NCI-H82 treated with DMSO at 0.1 percent for 48 hours (cell line): ENCODE results near the gene PILRA.

Source experiments
- DNase-seq: peaks from one replicate; lab custom pipeline; 2025; ENCODE audit not compliant: unreplicated experiment; lab: John Stamatoyannopoulos, UW

PILRA gene

GRCh38 chr7:100407285-100408180 is 34.2 kb downstream of the PILRA start:
- DNase-seq: peak; percentile 58

GRCh38 chr7:100411101-100411500 is 37.8 kb downstream of the PILRA start:
- DNase-seq: no peak

GRCh38 chr7:100413346-100413745 is 40.1 kb downstream of the PILRA start:
- DNase-seq: no peak

GRCh38 chr7:100413889-100414288 is 40.6 kb downstream of the PILRA start:
- no peak for DNase-seq

GRCh38 chr7:100415448-100415847 is 42.2 kb downstream of the PILRA start:
- DNase-seq: no peak

GRCh38 chr7:100418930-100419659 is 45.8 kb downstream of the PILRA start:
- DNase-seq: no peak

- no peak for DNase-seq
Observed at GRCh38 chr7:100419660-100420226, 46.5 kb downstream of the PILRA start.

GRCh38 chr7:100423315-100423714 is 50.0 kb downstream of the PILRA start:
- no peak for DNase-seq

GRCh38 chr7:100425347-100425746 is 52.1 kb downstream of the PILRA start:
- DNase-seq: no peak

GRCh38 chr7:100426516-100426915 is 53.2 kb downstream of the PILRA start:
- DNase-seq: no peak

- DNase-seq: no peak
Observed at GRCh38 chr7:100427762-100428198, 54.5 kb downstream of the PILRA start.

- DNase-seq: peak; percentile 88
Observed at GRCh38 chr7:100428199-100428966, 55.1 kb downstream of the PILRA start, which contains the start of gene ZCWPW1. TSS of gene ZCWPW1 (minus strand) at chr7:100428703. CDS start at chr7:100420649, 8,054 bp downstream.

GRCh38 chr7:100428967-100429636 is 55.8 kb downstream of the PILRA start:
- DNase-seq: peak; percentile 97

- peak; percentile 84 for DNase-seq
Observed at GRCh38 chr7:100429637-100430492, 56.6 kb downstream of the PILRA start, which contains the start of gene MEPCE. TSS of gene MEPCE (plus strand) at chr7:100429831. CDS start at chr7:100430019, 188 bp downstream.

- no peak for DNase-seq
Observed at GRCh38 chr7:100430493-100431285, 57.4 kb downstream of the PILRA start.

GRCh38 chr7:100431286-100431735 is 58.0 kb downstream of the PILRA start:
- no peak for DNase-seq

GRCh38 chr7:100432053-100432452 is 58.8 kb downstream of the PILRA start:
- no peak for DNase-seq

GRCh38 chr7:100432621-100433275 is 59.5 kb downstream of the PILRA start:
- DNase-seq: no peak
